Right lobe of liver (tissue), 6 donors: ENCODE data around the gene FUOM. TPM values are rescaled to one million over a fixed set of nuclear protein-coding genes. Genes with fewer than 3 reads are reported as not detected.

Experiments
- ATAC-seq, 4 donors: fragments of 200-7000 bp; cut with Tn5 transposase; one replicate each; pipeline ENCODE4 v1.9.1; 2020; ENCODE audit warnings: mild to moderate bottlenecking in 4 of 4, moderate library complexity in 4 of 4
- DNase-seq, 3 donors: peaks; one replicate each; pipeline ENCODE4 v3.0.0-alpha.2; 2020
- H3K27ac ChIP-seq, 3 donors: fragments of 200-600 bp; one replicate each; pipeline ENCODE4 v1.8.0; 2022
- H3K27me3 ChIP-seq, 2 donors: fragments of 200-600 bp; one replicate each; pipeline ENCODE4 v1.8.0; 2022
- H3K36me3 ChIP-seq, 4 donors: fragments of 200-600 bp; sonication (generic) in 1 of 4; one replicate each; pipeline versions ENCODE4 v1.5.1 to v1.8.0; 2017 to 2022; ENCODE audit warnings: control low read depth in 1 of 4
- H3K4me1 ChIP-seq, 4 donors: fragments of 200-600 bp; sonication (generic) in 1 of 4; one replicate each; pipeline versions ENCODE4 v1.5.1 to v1.8.0; 2017 to 2022; ENCODE audit warnings: control low read depth in 1 of 4
- H3K4me3 ChIP-seq, 3 donors: fragments of 200-600 bp; one replicate each; pipeline ENCODE4 v1.8.0; 2022
- H3K9me3 ChIP-seq, 4 donors: fragments of 200-600 bp; sonication (generic) in 1 of 4; one replicate each; pipeline versions ENCODE4 v1.5.1 to v1.8.0; 2017 to 2022; ENCODE audit warnings: control low read depth in 1 of 4
- POLR2A ChIP-seq: fragments of 450-650 bp; IDR thresholded peaks from one replicate; pipeline ENCODE4 v1.6.1; 2017; ENCODE audit warnings: antibody characterized with exemption, mild to moderate bottlenecking
- WGBS: methylation state at CpG from one replicate; pipeline ENCODE4 v1.1.6; 2018; ENCODE audit warnings: low coverage, low lambda C conversion rate; ENCODE audit not compliant: insufficient coverage; ENCODE audit errors: missing lambda C conversion rate; 5-methylcytosine and 5-hydroxymethylcytosine counted together
- intact Hi-C, 2 donors: fragments of 100-400 bp; cut with DNase I; formaldehyde crosslinking; loops; one replicate each; pipeline versions ENCODE4 v1.11.2 to v1.14.1; 2022
- total RNA-seq, 6 experiments: library from RNA; depleted of rRNA in 2 of 6; stranded (reverse); fragments of >200 nt in 2 of 6; fragmentation: NEBNext Ultra II Directional in 3 of 6; extraction: Animal tissue kit (Norgen Biotek cat#: 25700) in 3 of 6; gene quantifications; one replicate each; pipeline versions ENCODE4 v1.1.0 to v1.2.4, GENCODE V29; 2016 to 2023
- TF ChIP-seq, protein P1 (sequence below), 4 donors: fragments of 200-600 bp in 3 of 4; fragments of 450-650 bp in 1 of 4; IDR thresholded peaks; one replicate each; pipeline versions ENCODE4 v1.5.1 to v1.8.0; 2016 to 2022; ENCODE audit warnings: antibody characterized with exemption in 4 of 4, mild to moderate bottlenecking in 2 of 4
- donor health status: DM: no; HTN: yes; CAD: no.
- donor health status: DM: no; HTN: no; CAD: no.
- donor health status: DM: no; HTN: no; CAD: no.
- donor health status: DM: no; HTN: yes; CAD: no.
- donor health status: DM: no; HTN: yes; CAD: no.

Gene FUOM
- total RNA-seq, 6 experiments from 2014 or later = 76.1 to 158 (median 124) TPM

DNA sequence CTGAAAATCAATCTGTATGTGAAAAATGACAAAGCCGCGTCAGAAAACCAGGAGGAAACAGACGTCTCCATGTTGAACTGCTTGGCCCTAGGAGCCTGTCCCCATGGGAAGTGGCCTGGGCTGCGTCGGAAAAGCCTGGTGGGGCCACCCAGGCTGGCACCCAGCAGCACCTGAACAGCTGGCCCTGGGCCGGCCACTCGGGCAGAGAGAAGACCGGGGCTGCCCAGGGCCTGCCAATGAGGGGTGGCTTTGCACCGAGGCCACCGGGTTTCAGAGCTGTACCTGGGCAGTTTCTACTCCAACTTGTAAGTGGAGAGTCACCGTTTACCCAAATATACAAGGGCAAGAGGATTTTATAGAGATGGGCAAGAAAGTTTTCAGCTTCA, 1.1 kb upstream of the FUOM start:
- peak in 1 of 3 donors; percentile 75 for DNase-seq
- no peak for TF ChIP-seq POLR2A
- TF ChIP-seq, protein P1, sequence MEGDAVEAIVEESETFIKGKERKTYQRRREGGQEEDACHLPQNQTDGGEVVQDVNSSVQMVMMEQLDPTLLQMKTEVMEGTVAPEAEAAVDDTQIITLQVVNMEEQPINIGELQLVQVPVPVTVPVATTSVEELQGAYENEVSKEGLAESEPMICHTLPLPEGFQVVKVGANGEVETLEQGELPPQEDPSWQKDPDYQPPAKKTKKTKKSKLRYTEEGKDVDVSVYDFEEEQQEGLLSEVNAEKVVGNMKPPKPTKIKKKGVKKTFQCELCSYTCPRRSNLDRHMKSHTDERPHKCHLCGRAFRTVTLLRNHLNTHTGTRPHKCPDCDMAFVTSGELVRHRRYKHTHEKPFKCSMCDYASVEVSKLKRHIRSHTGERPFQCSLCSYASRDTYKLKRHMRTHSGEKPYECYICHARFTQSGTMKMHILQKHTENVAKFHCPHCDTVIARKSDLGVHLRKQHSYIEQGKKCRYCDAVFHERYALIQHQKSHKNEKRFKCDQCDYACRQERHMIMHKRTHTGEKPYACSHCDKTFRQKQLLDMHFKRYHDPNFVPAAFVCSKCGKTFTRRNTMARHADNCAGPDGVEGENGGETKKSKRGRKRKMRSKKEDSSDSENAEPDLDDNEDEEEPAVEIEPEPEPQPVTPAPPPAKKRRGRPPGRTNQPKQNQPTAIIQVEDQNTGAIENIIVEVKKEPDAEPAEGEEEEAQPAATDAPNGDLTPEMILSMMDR (IDR thresholded peaks at IDR 0.05) = no peak
- Histone ChIP-seq H3K27me3 (no peaks in the 10 kb centered on the region), H3K9me3 (no peaks in the 10 kb centered on the region), H3K4me1 (peaks cover 0 to 59% (median 26%) of the 10 kb centered on the region in 4 donors), H3K36me3 (peaks cover 0 to 20% (median 10%) of the 10 kb centered on the region in 4 donors), H3K27ac (peak overlapping the region; percentile 65 to 85 (median 71)), H3K4me3 (peak overlapping the region in 2 of 3 donors; percentile 72 to 94)
- intact Hi-C loops = no loop called here
- 31% methylated on average over 7 of the region's 11 CpGs for WGBS
- ATAC-seq = peak; percentile 3 to 29 (median 13)

DNA sequence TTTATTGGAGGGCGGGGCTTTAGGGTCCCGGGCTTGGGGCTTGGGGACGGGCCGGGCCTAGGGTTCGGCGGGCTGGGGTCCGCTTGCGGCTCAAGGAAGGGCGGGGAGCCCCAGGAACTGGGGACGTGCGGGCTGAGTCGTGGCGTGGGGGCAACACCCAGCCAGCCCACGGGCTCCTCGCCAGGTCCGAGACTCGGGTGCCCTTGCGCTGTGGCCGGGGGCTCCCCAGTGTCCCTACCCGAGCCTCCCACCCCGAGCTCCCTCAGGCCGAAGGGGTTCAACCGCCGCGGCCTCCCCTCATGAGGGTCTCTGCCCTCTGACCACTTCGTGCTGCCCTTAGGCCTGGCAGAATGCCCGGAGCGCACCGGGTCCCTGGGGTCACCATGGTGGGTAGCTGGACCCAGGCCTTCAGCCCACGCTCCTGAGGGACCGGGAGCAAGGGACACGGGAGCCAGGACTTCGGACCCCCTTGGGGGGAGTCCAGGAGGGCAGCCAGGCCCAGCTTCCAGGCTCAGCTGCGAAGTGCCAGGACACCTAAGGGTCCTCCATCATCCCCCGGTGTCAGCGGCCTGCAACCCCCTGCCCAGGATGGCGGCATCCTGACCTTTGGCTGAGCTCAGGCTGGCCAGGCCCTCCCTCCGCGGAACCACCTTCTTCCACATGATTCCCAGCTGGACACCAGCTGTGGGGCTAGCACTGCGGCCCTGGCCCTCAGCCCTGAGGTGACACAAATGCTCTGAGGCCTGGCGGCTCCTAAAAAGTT, 524 bp upstream of the FUOM start:
- peak; percentile 77 to 90 (median 86) for DNase-seq
- Histone ChIP-seq H3K36me3 (peaks cover 0 to 14% (median 7%) of the 10 kb centered on the region in 4 donors), H3K4me1 (peaks cover 0 to 65% (median 29%) of the 10 kb centered on the region in 4 donors), H3K27ac (peak overlapping the region; percentile 65 to 85 (median 71)), H3K4me3 (peak overlapping the region in 2 of 3 donors; percentile 72 to 94), H3K27me3 (no peaks in the 10 kb centered on the region), H3K9me3 (no peaks in the 10 kb centered on the region)
- intact Hi-C loops = no loop called here
- peak; percentile 51 to 54 (median 53) for ATAC-seq
- 15% methylated on average over 7 of the region's 41 CpGs for WGBS
- TF ChIP-seq POLR2A = no peak
- TF ChIP-seq, protein P1 (IDR thresholded peaks at IDR 0.05) = no peak

DNA sequence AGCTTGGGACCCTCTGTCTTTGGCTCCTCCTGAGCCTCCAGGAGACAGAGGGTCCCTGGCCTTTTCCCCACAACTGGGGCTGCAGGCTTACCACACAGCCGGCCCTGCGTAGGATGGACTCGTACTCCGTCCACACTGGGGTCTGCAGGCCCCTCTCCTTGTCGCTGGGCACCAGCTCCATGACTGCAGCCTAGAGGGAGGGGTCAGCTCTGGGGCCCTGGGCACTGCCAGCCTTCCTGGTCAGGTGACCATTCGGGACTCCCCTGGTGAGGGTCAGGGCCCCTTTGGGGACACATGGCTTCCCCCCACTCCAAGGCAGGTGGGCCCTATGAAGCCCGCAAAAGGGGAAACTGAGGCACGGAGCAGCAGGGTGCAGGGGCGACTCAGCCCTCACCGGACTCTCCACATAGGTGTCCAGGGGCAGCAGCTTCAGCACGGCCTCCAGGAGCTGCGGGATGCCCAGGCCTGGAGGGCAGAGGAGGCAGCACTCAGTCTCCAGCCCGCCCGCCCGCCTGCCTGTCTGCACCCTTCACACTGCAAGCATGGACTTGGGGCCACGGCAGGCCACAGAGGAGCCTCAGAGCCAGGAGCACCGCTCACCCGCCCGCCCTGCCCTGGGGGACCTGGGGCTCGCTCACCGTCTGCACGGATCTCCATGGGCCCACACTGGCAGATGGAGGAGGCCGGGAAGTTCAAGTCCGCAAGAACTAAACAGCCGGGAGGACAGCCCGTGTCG, 1.1 kb downstream of the FUOM start:
- Histone ChIP-seq H3K4me3 (peak overlapping the region; percentile 72 to 94 (median 79)), H3K4me1 (peaks cover 0 to 81% (median 37%) of the 10 kb centered on the region in 4 donors), H3K27me3 (no peaks in the 10 kb centered on the region), H3K36me3 (peaks cover 0 to 4% (median 0%) of the 10 kb centered on the region in 4 donors), H3K27ac (peak overlapping the region; percentile 57 to 82 (median 68)), H3K9me3 (no peaks in the 10 kb centered on the region)
- DNase-seq (no peak), ATAC-seq (no peak)
- 7% methylated on average over 9 of the region's 27 CpGs for WGBS
- intact Hi-C loops = no loop called here
- no peak for TF ChIP-seq POLR2A
- TF ChIP-seq, protein P1 (IDR thresholded peaks at IDR 0.05) = no peak

DNA sequence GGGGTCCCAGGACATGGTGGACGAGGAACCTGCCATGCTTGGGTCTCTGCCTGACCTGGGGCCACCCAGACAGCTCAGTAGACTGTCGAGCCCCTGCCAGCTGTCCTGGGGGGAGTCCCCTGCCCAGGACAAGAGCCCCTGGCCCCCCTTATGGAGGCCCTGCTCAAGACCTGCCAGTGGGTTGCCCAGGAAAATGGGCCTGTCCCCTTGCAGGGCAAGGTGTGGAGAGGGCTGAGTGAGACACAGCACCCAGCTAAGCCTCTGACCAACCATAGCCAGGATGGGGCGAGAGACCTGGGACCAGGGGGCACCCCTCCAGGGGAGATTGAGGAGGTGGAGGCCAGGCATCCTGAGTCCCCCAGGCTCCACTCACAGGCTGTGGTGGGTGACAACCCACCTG, 1.8 kb downstream of the FUOM start:
- H3K4me3 ChIP-seq = peak overlapping the region in 1 of 3 donors; percentile 94
- intact Hi-C loops = no loop called here
- TF ChIP-seq POLR2A = no peak
- TF ChIP-seq, protein P1 (IDR thresholded peaks at IDR 0.05) = no peak
- no peaks in the 10 kb centered on the region for H3K27me3 ChIP-seq
- ATAC-seq = no peak
- H3K4me1 ChIP-seq = peaks cover 0 to 87% (median 40%) of the 10 kb centered on the region in 4 donors
- H3K27ac ChIP-seq = peak overlapping the region in 1 of 3 donors; percentile 82
- no peaks in the 10 kb centered on the region for H3K9me3 ChIP-seq
- H3K36me3 ChIP-seq = peaks cover 0 to 4% (median 0%) of the 10 kb centered on the region in 4 donors
- 100% methylated on average over 1 of the region's 3 CpGs for WGBS
- DNase-seq = no peak
